Measurements from ENCODE around the gene PHLDB1.
"Not testable (repeated sequence)": the region's sequence is repeated elsewhere in the genome, so short reads cannot be mapped to it uniquely, and the experiment has no call there.

The PHLDB1 gene

DNA sequence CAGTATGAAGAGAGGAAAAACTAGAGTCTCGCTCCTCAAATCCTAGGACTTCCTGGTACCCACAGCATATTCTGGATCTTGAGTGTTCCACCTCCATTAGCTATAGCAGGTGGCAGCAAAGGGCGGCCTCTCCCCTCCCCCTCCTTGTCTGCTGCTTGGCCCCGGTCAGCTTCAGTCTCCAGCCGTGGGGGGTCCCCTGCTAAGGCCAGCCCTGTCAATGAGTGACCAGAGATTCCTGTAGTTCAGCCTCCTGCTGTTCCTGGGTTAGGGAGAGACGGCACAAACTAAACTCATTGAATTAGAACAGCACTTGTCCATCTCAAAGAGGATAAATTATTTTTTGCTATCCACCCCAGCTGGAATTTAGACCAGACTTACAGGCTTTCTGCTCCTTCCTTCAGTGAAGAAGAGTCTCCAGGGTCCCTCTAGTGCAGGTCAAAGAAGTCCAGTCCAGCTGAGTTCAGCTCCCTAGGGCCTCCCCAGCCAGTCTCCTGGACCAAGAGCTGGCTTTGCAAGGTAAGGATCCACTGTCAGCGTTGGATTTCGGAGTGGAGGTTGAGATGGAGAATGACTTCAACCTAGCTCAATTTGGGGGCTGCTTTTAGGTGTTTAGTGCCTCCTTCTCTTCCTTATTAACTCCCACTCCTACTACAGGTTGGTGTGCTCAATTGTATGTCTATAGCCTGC lies 1.1 kb upstream of the PHLDB1 start:
- DNase-seq, result no peak

GRCh38 chr11:118606844-118607228 lies 579 bp upstream of the PHLDB1 start:
- no peak for DNase-seq

GRCh38 chr11:118608360-118609227 lies 1.2 kb downstream of the PHLDB1 start:
- DNase-seq, result peak; percentile 84

DNA sequence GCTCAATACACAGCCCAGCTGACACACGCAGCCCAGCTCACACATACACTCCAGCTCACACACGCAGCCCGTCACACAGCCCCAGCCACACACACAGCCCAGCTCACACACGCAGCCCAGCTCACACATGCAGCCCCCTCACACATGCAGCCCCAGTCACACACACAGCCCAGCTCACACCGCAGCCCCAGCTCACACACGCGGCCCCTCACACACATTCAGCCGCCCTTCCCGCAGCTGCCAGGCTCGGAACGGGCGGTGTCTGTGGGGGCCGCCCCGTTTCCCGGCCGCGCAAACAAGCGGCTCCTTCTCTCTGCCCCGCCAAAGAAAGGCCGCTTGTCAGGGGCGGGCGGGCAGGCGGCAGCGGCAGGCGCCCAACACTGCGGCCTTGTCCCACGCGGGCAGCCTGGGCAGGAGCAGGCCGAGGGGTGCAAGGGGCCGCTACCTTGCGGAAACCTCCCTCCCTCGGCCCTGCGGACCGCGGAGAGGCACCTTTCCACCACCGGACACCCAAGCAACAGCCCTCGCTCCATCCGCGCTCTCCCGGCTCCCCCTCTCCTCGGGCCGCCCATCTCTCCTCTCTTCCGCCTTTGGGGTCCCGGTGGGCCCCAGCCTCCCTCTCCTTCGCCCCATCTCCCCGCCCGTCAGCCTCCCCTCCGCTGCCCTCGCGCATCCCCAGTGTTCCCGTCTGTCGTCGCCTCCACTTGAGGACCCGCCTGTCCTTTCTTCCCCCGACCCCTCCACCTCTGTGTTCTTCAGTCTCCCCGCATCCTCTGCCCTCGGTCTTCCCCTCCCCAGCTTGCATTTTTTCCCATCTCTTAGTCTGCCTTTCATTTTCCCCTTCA lies 2.2 kb downstream of the PHLDB1 start:
- peak; percentile 78 for DNase-seq

DNA sequence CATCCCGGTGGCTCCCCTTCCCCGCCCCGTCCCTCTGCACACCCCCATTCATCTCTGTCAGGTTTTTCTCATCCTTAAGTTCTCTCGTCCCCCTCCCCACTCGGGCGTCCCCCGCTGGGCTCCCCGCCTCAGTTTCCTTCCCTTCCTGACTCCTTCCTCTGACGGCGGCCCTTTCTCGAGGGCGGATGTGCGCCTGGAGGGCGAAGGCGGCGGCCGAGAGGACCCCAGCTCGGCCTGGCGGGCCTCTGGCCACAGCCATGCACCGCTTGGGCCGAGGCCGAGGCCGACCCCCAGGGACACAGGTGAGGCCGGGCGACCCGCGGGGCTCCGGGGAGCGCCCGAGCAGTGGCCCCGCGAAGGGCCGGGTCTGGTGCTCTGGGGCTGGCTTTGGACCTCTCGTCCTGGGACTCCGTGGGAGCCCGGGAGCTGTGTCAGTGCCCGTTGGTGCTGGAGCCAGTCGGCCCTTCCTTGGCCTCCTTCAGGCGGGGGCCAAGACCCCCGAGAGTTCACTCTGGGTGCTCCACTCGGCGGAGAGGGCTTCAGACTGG lies 2.9 kb downstream of the PHLDB1 start:
- DNase-seq, result no peak

- peak; percentile 96 for DNase-seq
Observed at GRCh38 chr11:118610773-118611432, 3.5 kb downstream of the PHLDB1 start.

DNA sequence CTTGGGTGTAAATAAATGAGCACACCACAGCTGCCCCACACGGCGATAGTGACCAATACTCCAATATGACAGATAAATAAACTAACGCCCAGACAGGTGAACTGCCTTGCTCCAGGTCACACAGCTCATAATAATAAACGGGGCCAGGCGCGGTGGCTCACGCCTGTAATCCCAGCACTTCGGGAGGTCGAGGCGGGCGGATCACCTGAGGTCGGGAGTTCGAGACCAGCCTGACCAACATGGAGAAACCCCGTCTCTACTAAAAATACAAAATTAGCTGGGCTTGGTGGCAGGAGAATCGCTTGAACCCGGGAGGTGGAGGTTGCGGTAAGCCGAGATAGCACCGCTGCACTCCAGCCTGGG lies 4.0 kb downstream of the PHLDB1 start:
- not testable (repeated sequence) for DNase-seq

- DNase-seq, result no peak
Observed at GRCh38 chr11:118612378-118612777, 5.0 kb downstream of the PHLDB1 start.

DNA sequence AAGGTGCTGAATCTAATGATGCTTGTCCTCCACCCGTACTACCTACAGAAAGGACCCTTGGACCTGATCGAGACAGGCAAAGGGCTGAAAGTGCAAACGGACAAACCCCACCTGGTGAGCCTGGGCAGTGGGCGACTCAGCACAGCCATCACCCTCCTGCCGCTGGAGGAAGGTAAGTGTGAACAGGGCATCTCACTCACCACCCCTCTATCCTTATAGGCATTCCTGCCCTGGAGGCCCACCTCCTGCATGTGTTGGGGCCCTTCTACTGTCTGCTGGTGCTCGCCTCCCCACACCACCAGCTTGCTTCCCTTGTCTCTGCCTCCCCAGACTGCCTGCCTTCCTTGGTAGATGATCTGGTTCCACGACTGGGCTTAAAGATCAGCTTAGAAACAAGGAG lies 7.1 kb downstream of the PHLDB1 start:
- no peak for DNase-seq

- no peak for DNase-seq
Observed at GRCh38 chr11:118615282-118615975, 8.0 kb downstream of the PHLDB1 start.

DNA sequence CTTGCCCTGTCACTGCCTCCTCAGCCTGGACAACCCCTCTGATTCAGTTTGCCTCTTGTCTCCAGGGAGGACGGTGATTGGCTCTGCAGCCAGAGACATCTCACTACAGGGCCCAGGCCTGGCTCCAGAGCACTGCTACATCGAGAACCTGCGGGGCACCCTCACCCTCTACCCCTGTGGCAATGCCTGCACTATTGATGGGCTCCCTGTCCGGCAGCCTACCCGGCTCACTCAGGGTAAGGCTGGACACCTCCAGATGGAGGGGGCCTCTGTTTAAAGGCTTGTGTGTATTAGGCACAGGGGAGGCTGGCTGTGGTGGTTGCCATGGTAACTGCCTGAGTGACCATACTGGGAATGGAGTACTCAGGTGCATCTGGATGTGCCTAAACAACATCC lies 8.6 kb downstream of the PHLDB1 start:
- DNase-seq, result no peak

- no peak for DNase-seq
Observed at GRCh38 chr11:118618115-118618990, 10.9 kb downstream of the PHLDB1 start.

DNA sequence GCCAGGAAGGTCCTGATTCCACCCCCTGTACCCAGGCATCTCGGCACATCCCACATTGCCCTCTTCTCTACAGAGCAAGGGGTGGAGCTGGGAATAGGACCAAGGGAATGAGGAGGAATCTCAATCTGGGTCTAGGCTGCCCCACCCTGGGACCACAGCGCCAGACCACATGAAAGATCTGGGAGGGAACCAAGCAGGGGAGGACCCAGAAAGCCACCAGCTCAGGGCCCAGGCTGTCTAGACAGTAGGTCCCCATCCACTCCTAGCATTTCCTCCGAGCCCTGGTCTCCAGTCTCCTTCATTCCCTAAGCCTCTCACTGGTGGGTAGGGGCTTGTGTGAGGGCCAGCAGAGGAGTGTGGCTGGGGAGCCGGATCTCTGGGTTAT lies 11.6 kb downstream of the PHLDB1 start:
- no peak for DNase-seq

DNA sequence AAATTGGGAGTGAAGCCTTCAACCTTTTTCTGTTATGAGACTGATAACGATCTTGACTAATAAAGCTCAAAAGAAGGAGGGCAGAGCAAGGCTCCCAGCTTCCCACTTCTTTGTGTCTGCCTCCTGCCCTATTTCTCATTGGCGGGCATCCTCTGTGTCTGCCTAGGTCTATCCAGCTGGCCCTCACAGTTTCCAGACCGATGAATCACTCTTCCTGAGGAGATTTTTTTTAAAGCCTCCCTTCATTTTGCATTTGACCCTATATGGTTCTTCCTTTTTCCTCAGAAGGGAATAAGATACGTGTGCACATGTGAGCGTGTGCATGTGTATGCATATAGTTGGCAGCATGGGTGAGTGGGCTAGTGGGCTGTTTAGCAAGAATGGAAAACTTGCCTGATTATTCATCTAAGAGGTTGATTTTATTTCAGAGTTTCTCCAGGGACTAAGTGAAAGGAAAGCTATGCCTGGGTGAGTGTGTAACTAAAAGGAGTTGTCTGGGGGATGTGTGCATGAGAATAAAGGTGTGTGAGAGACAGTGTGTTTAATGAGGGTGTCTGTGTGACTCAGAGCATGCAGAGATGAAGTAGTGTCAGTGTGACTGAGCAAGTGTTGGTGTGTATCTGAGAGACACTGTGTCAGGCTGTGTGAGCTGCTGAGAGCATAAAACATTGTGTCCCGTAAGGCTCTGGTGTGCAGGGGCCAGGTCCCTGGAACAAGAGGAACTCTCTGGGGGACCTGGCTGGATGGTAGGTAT lies 12.2 kb downstream of the PHLDB1 start:
- DNase-seq, result no peak

DNA sequence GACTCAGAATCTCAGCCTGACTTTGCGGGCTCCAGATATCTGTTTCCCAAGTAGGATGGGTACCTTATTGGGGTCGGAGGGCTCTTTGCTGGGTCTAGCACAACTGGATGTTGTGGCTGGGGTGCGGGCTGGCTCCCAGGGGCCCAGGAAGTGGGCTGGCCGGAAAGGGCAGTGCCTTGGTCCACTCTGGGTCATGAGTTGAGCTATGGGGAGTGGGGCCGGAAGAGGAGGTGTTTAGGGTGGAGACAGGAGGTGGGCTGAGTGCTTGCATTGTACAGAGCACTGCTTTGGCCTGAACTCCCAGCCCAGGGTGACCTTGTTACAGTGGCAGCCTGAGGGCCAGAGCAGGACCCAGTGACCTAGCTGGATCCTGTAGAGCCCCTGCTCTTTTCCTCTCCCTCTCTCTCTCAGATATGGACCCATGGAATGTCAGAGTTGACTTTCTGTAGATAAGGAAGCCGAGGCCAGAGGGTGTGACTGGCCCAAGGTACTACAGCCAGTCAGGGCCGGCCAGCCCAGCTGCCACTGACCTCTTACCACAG lies 13.2 kb downstream of the PHLDB1 start:
- DNase-seq, result no peak

GRCh38 chr11:118621071-118621783 lies 13.8 kb downstream of the PHLDB1 start:
- peak; percentile 71 for DNase-seq

DNA sequence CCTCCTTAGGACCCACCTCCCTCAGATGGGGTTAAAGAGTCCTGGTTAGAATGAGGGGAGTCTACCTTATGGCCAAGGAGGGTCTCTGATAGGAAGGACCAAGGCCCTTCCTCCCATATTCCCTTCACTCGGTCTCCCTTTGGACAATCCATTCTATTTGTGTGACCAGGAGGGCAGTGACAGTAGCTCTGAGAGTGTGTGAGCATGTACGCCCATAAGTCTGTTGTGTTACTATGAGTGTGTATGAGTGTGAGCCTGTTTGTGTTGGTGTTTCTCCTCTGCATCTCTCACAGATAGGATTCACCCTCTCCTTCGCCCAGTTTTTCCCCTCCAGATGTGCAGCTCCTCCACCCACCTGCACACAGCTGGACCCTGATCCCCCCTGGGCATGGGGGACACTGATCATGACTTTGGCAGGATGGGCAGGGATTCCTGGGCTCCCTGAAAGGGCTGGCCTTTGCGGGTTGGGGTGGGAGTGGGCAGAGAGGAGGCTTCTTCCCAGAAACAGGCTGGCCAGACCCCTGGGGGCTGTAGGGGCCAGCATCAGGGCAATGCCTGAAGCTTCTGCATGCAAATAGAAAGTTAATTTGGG lies 14.5 kb downstream of the PHLDB1 start:
- DNase-seq, result no peak

DNA sequence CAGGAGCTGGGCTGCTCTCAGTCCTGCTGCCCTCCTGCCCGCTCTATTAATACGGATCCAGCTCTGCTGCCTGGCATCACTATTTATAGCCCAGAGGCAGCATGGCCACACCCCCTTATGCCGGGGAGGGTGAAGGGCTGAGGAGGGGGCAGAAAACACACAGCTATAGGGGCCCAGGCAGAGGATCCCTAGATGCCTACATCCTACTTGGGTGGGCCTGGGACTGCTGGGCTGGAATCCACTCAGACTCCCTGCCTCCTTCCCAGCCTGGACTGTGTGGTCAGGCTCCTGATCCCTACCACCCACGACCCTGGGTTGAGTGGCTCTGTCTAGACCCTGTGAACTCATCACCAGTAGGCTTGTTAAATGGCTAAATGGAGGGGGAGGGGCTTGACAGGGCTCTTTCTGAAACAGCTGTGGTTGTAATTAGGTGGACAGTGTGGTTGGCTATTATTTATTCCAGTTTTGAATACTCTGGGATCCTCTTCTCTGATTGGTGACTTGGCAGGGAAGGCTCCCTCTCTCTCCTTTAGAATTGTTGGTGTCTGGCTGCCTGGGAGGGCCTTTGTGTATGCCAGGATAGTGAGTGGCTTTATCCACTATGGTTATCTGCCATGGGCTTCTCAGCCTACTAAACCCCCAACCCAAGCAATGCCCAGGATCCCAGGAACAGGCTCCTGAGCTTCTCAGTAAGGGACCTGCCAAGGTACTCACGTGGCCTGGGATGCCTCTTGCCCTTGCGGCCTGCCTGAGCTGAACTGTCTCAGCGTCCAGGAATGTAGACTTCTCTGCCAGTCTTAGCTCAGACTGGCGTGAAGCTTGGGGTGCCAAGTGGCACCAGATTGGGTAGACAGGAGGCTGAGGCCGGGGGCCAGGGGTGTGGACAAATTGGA lies 15.2 kb downstream of the PHLDB1 start:
- no peak for DNase-seq

All from activated CD8-positive, alpha-beta memory T cell treated with anti-CD3 and anti-CD28 coated beads for 24 hours (primary cell).